H9 (cell line): Measurements from ENCODE around the gene SPATA3. TPM values are rescaled to one million over a fixed set of nuclear protein-coding genes. Genes with fewer than 3 reads are reported as not detected.

ENCODE experiments used
- DNase-seq: peaks from one replicate; pipeline ENCODE4 v3.0.0-alpha.2; 2017
- H2AFZ ChIP-seq: one replicate; pipeline ENCODE4 v1.6.1; 2013; ENCODE audit warnings: mild to moderate bottlenecking, low read length, control low read depth, moderate library complexity
- H2AK5ac ChIP-seq: 2 replicates; pipeline ENCODE4 v1.6.1; 2013; ENCODE audit warnings: low read length, control low read depth, mixed read lengths; ENCODE audit not compliant: insufficient read length
- H2BK120ac ChIP-seq: one replicate; pipeline ENCODE4 v1.6.1; 2013; ENCODE audit warnings: low read depth, mild to moderate bottlenecking, low read length, control low read depth, inconsistent platforms; ENCODE audit not compliant: poor library complexity, severe bottlenecking
- H2BK12ac ChIP-seq: 2 replicates; pipeline ENCODE4 v1.6.1; 2013; ENCODE audit warnings: low read length, control low read depth, mixed read lengths, low read depth; ENCODE audit not compliant: insufficient read length
- H2BK15ac ChIP-seq: 2 replicates; pipeline ENCODE4 v1.6.1; 2013; ENCODE audit warnings: low read depth, low read length, control low read depth
- H2BK20ac ChIP-seq: one replicate; pipeline ENCODE4 v1.6.1; 2013; ENCODE audit warnings: low read depth, mild to moderate bottlenecking, low read length, control low read depth, inconsistent platforms; ENCODE audit not compliant: poor library complexity, severe bottlenecking
- H2BK5ac ChIP-seq: 2 replicates; pipeline ENCODE4 v1.6.1; 2013; ENCODE audit warnings: low read length, control low read depth, mixed read lengths; ENCODE audit not compliant: insufficient read length
- H3K14ac ChIP-seq: 2 replicates; pipeline ENCODE4 v1.6.1; 2013; ENCODE audit warnings: low read length, control low read depth; ENCODE audit not compliant: insufficient read depth
- H3K18ac ChIP-seq: 2 replicates; pipeline ENCODE4 v1.6.1; 2013; ENCODE audit warnings: low read depth, mild to moderate bottlenecking, mixed read lengths, low read length, control low read depth; ENCODE audit not compliant: insufficient read length
- H3K23ac ChIP-seq: 2 replicates; pipeline ENCODE4 v1.6.1; 2013; ENCODE audit warnings: low read length, control low read depth, mixed read lengths, low read depth; ENCODE audit not compliant: insufficient read length
- H3K23me2 ChIP-seq: 2 replicates; pipeline ENCODE4 v1.6.1; 2013; ENCODE audit warnings: low read depth, mild to moderate bottlenecking, mixed read lengths, low read length, control low read depth; ENCODE audit not compliant: insufficient read length, poor library complexity, severe bottlenecking
- H3K27ac ChIP-seq: 2 replicates; pipeline ENCODE4 v1.5.1; 2013; ENCODE audit warnings: low read length, control low read depth, mixed read lengths, low read depth; ENCODE audit not compliant: insufficient read length
- H3K27me3 ChIP-seq: 2 replicates; pipeline ENCODE4 v1.6.1; 2013; ENCODE audit warnings: low read length, control low read depth, inconsistent platforms; ENCODE audit not compliant: insufficient read depth
- H3K4ac ChIP-seq: 2 replicates; pipeline ENCODE4 v1.6.1; 2013; ENCODE audit warnings: low read depth, mild to moderate bottlenecking, control low read depth, inconsistent platforms, low read length, moderate library complexity
- H3K4me1 ChIP-seq: 2 replicates; pipeline ENCODE4 v1.6.1; 2013; ENCODE audit warnings: low read length, control low read depth, inconsistent platforms; ENCODE audit not compliant: insufficient read depth
- H3K4me2 ChIP-seq: 2 replicates; pipeline ENCODE4 v1.6.1; 2013; ENCODE audit warnings: low read length, control low read depth, mixed read lengths; ENCODE audit not compliant: insufficient read length, insufficient read depth
- H3K56ac ChIP-seq: 2 replicates; pipeline ENCODE4 v1.6.1; 2013; ENCODE audit warnings: low read depth, mild to moderate bottlenecking, mixed read lengths, low read length, control low read depth; ENCODE audit not compliant: insufficient read length
- H3K79me1 ChIP-seq: 2 replicates; pipeline ENCODE4 v1.6.1; 2013; ENCODE audit warnings: low read depth, mild to moderate bottlenecking, moderate library complexity, low read length, control low read depth, inconsistent platforms; ENCODE audit not compliant: insufficient read depth, poor library complexity, severe bottlenecking
- H3K79me2 ChIP-seq: 2 replicates; pipeline ENCODE4 v1.6.1; 2013; ENCODE audit warnings: low read length, control low read depth, inconsistent platforms; ENCODE audit not compliant: insufficient read depth
- H3K9ac ChIP-seq: 2 replicates; pipeline ENCODE4 v1.6.1; 2013; ENCODE audit warnings: low read length, control low read depth, mixed read lengths; ENCODE audit not compliant: insufficient read length; ENCODE audit errors: extremely low read depth
- H3K9me3 ChIP-seq: one replicate; pipeline ENCODE4 v1.6.1; 2013; ENCODE audit warnings: low read depth, low read length, inconsistent platforms; ENCODE audit not compliant: control insufficient read depth
- H3T11ph ChIP-seq: one replicate; pipeline ENCODE4 v1.6.1; 2013; ENCODE audit warnings: mild to moderate bottlenecking, low read length, control low read depth, inconsistent platforms
- H4K20me1 ChIP-seq: one replicate; pipeline ENCODE4 v1.6.1; 2013; ENCODE audit not compliant: control insufficient read depth, insufficient read length, insufficient read depth
- H4K5ac ChIP-seq: 2 replicates; pipeline ENCODE4 v1.6.1; 2013; ENCODE audit warnings: low read depth, mild to moderate bottlenecking, mixed read lengths, low read length, control low read depth; ENCODE audit not compliant: insufficient read length
- H4K8ac ChIP-seq: replicated peaks from 2 replicates; pipeline ENCODE4 v1.6.1; 2013; ENCODE audit warnings: low read length, control low read depth, mixed read lengths, low read depth; ENCODE audit not compliant: insufficient read length
- H4K91ac ChIP-seq: 2 replicates; pipeline ENCODE4 v1.6.1; 2013; ENCODE audit warnings: low read depth, mild to moderate bottlenecking, moderate library complexity, mixed read lengths, low read length, control low read depth; ENCODE audit not compliant: insufficient read length
- H3K27ac Mint-ChIP-seq, 3 experiments: 2 replicates in 2 of 3; 3 replicates in 1 of 3; pipeline ENCODE4 v1.8.0; 2020 to 2021; ENCODE audit warnings: mixed read lengths in 3 of 3, mild to moderate bottlenecking in 1 of 3, moderate library complexity in 1 of 3
- H3K27me3 Mint-ChIP-seq: 2 replicates; pipeline ENCODE4 v1.8.0; 2021; ENCODE audit warnings: low read depth, mild to moderate bottlenecking, moderate library complexity, mixed read lengths
- H3K36me3 Mint-ChIP-seq, 3 experiments: 2 replicates in 2 of 3; 3 replicates in 1 of 3; pipeline ENCODE4 v1.8.0; 2020 to 2021; ENCODE audit warnings: low read depth in 3 of 3, mixed read lengths in 3 of 3; ENCODE audit not compliant: insufficient read depth in 1 of 3
- H3K4me1 Mint-ChIP-seq, 2 experiments: 2 replicates each; pipeline ENCODE4 v1.8.0; 2020; ENCODE audit warnings: mixed read lengths in 2 of 2
- H3K4me3 Mint-ChIP-seq, 2 experiments: 2 replicates in 1 of 2; 3 replicates in 1 of 2; pipeline ENCODE4 v1.8.0; 2020 to 2021; ENCODE audit warnings: mild to moderate bottlenecking in 2 of 2, mixed read lengths in 2 of 2, moderate library complexity in 1 of 2
- H3K9me3 Mint-ChIP-seq, 2 experiments: 2 replicates in 1 of 2; 3 replicates in 1 of 2; pipeline ENCODE4 v1.8.0; 2020; ENCODE audit warnings: mild to moderate bottlenecking in 2 of 2, mixed read lengths in 2 of 2, moderate library complexity in 1 of 2
- WGBS: extraction: QIAGEN DNeasy Blood & Tissue Kit; methylation state at CpG from one replicate; pipeline ENCODE4 v1.1.7; 2013; ENCODE audit warnings: missing lambda C conversion rate, low lambda C conversion rate, mixed read lengths; ENCODE audit not compliant: insufficient read length; ENCODE audit errors: extremely low coverage; 5-methylcytosine and 5-hydroxymethylcytosine counted together
- total RNA-seq: library from RNA; stranded (reverse); gene quantifications from 2 replicates; pipeline ENCODE4 v1.2.1, GENCODE V29; 2021
- TF ChIP-seq, protein P1 (sequence below): fragments of 200-600 bp; sonication (generic); conservative IDR thresholded peaks from 3 replicates; pipeline ENCODE4 v1.8.0; 2021; ENCODE audit warnings: antibody characterized with exemption, mild to moderate bottlenecking

The SPATA3 gene
- total RNA-seq, 1 experiment from 2014 or later, result not detected

DNA sequence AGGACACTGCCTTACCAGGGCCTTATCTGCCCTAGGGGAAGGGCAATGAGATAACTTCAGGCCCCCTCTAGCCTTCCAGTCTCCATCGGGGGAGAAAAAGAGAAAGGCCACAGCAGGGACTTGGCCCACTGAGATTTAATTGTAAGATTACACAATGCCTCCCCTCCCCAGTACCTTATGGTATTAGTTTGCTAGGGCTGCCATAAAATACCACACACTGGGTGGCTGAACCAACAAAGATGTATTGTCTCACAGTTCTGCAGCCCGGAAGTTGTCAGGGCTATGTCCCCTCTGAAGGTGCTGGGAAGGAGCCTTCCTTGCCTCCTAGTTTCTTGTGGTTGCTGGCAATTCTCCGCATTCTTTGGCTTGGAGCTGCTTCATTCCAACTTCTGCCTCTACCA, 34.8 kb upstream of the SPATA3 start:
- Histone ChIP-seq H3K56ac (no peak overlapping the region), H3K9me3 (no peaks in the 10 kb centered on the region), H3K4ac (no peak overlapping the region), H4K91ac (no peak overlapping the region), H3K23ac (no peak overlapping the region), H3K27ac (no peak overlapping the region), H4K8ac (no peak overlapping the region), H3K23me2 (peaks cover 5% of the 10 kb centered on the region), H4K20me1 (no peaks in the 10 kb centered on the region), H3K18ac (no peak overlapping the region), H3K14ac (no peak overlapping the region), H2BK5ac (no peak overlapping the region), H2BK120ac (no peak overlapping the region), H2BK12ac (no peak overlapping the region), H3K9ac (no peak overlapping the region), H2BK15ac (no peak overlapping the region), H3T11ph (no peak overlapping the region), H2AFZ (no peak overlapping the region), H2BK20ac (no peak overlapping the region), H3K4me1 (no peaks in the 10 kb centered on the region), H2AK5ac (no peak overlapping the region), H3K79me1 (no peaks in the 10 kb centered on the region), H3K4me2 (no peak overlapping the region), H3K27me3 (no peaks in the 10 kb centered on the region; the same call in 1 of the 2 replicates), H3K79me2 (no peaks in the 10 kb centered on the region), H4K5ac (no peak overlapping the region)
- TF ChIP-seq, protein P1, sequence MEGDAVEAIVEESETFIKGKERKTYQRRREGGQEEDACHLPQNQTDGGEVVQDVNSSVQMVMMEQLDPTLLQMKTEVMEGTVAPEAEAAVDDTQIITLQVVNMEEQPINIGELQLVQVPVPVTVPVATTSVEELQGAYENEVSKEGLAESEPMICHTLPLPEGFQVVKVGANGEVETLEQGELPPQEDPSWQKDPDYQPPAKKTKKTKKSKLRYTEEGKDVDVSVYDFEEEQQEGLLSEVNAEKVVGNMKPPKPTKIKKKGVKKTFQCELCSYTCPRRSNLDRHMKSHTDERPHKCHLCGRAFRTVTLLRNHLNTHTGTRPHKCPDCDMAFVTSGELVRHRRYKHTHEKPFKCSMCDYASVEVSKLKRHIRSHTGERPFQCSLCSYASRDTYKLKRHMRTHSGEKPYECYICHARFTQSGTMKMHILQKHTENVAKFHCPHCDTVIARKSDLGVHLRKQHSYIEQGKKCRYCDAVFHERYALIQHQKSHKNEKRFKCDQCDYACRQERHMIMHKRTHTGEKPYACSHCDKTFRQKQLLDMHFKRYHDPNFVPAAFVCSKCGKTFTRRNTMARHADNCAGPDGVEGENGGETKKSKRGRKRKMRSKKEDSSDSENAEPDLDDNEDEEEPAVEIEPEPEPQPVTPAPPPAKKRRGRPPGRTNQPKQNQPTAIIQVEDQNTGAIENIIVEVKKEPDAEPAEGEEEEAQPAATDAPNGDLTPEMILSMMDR, result no peak
- no peak overlapping the region for H3K4me3 Mint-ChIP-seq
- peaks cover 12 to 20% of the 10 kb centered on the region in 2 experiments for H3K4me1 Mint-ChIP-seq
- peaks cover 0 to 17% (median 0%) of the 10 kb centered on the region in 3 experiments; a peak in 2 of 7 replicates for H3K36me3 Mint-ChIP-seq
- H3K27me3 Mint-ChIP-seq, result peaks cover 33% of the 10 kb centered on the region
- H3K27ac Mint-ChIP-seq, result no peak overlapping the region
- no CpG with 5 or more reads among the region's 3 CpGs for WGBS
- no peak for DNase-seq
- peaks cover 5 to 10% of the 10 kb centered on the region in 2 experiments; a peak in 4 of 5 replicates for H3K9me3 Mint-ChIP-seq
